ENCODE data around the gene FH. TPM values are rescaled to one million over a fixed set of nuclear protein-coding genes. Genes with fewer than 3 reads are reported as not detected.

FH gene
- 57.0 and 77.5 TPM in 2 replicates for polyA plus RNA-seq (2011; rRNA removed)
- 28.1 and 30.6 TPM in 2 replicates for polyA minus RNA-seq (2011; rRNA and poly(A)+ RNA removed)

DNA sequence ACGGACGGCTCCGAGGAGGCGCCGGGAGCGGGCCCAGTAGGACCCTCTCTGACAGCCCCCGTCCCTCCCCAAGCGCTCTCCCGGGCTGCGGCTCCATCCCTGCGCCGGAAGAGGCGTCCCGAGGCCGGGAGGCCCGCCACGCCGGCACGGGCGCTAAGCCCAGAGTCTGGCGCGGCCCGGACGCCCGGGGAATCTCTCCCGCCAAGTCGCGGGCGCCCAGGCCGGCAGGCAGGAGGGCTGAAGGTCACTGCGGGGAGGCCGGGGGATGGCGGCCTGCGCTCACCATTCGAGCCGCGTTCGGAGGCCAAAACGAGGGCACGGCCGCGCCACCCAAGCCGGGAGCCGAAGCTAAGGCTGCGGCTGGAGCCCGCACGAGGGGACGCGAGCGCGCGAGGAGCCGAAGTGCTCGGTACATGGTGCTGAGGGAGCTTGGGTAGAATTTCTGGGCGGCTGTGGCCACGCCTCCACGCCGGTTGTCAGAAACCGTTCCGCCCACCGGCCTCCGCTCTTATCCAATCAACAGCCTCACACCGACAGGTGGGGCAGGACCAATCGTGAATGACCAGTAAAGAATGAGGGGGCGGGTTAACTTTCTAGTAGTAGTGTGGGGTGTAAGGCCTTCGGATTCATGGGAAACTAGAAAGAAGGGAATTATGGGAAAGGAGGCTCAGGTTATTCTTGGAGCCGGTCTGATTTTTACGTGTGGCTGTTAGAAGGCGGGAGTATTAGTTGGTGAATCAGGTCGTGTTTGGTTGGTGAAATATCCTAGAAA is at the start of gene FH:
TSS of gene FH (minus strand) at position 448 of the 772 bp plus-strand sequence. CDS start at position 415, 33 bp downstream.
- TF ChIP-seq, protein P1, sequence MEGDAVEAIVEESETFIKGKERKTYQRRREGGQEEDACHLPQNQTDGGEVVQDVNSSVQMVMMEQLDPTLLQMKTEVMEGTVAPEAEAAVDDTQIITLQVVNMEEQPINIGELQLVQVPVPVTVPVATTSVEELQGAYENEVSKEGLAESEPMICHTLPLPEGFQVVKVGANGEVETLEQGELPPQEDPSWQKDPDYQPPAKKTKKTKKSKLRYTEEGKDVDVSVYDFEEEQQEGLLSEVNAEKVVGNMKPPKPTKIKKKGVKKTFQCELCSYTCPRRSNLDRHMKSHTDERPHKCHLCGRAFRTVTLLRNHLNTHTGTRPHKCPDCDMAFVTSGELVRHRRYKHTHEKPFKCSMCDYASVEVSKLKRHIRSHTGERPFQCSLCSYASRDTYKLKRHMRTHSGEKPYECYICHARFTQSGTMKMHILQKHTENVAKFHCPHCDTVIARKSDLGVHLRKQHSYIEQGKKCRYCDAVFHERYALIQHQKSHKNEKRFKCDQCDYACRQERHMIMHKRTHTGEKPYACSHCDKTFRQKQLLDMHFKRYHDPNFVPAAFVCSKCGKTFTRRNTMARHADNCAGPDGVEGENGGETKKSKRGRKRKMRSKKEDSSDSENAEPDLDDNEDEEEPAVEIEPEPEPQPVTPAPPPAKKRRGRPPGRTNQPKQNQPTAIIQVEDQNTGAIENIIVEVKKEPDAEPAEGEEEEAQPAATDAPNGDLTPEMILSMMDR (IDR thresholded peaks at IDR 0.05; ENCODE audit: insufficient read depth, low read depth, low read length), result no peak
- Histone ChIP-seq H3K27me3 (ENCODE audit: control insufficient read depth, insufficient read depth, low read length) (peaks cover 6% of the 10 kb centered on the region), H3K4me3 (ENCODE audit: low read depth, low read length) (peak within 1 kb of the TSS; percentile 92), H3K36me3 (ENCODE audit: control insufficient read depth, insufficient read depth, low read length) (no peaks in the 10 kb centered on the region)
- CTCF ChIA-PET, result no interaction called here
- peak; percentile 94 for DNase-seq (ENCODE audit: low read depth)
- POLR2A ChIA-PET, result no interaction called here

DNA sequence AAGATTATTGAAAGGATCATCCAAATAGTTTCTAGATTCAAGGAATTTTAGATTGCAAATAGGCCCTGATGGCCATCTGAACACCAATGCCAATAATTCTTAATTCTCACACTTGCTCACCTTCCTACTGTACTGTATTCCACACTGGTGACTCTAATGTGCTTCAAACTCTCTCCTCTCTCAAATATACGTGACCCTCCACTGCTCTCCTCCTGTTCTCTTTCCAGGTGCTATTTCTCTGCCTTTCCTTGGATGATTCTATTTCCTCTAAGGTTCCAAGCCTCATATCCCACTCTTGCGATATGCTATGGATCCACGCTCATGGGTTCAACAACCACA is 41.3 kb upstream of the FH start:
- TF ChIP-seq, protein P1 (IDR thresholded peaks at IDR 0.05; ENCODE audit: insufficient read depth, low read depth, low read length), result no peak
- DNase-seq (ENCODE audit: low read depth), result no peak

DNA sequence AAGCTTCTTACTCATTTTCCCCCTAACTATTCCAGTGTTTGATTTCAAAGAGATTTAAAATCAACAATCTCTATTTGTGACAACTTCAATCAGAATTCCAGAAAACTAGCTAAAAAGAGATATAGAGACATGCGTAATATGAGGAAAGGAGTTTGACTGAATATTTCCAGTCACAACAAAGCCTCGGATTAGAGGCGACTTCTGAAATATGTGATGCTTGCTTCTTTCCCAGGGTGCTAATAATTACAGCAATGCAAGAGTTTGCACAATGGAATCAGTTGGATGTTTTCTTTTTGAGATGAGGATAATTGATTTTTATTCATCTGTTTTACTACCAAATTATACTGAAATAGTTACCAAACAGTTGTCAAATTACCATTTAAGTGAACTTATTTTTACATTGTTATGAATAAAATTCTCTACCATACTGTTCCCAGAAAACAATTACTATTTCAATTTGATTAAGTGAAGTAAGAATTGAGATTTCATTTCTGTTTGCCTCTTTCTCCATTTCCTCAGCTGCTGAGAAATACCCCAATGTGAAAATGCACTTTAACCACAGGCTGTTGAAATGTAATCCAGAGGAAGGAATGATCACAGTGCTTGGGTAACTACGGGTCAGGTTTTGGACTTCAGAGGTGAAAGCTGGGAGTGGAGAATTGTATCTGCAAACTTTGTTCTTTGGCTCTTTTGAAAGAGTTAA is 40.7 kb upstream of the FH start:
- TF ChIP-seq, protein P1 (IDR thresholded peaks at IDR 0.05; ENCODE audit: insufficient read depth, low read depth, low read length), result no peak
- no peak for DNase-seq (ENCODE audit: low read depth)
- CTCF ChIA-PET, result no interaction called here
- POLR2A ChIA-PET, result no interaction called here
- no peak overlapping the region for H3K4me3 ChIP-seq (ENCODE audit: low read depth, low read length)
- no peaks in the 10 kb centered on the region; the same call in 1 of the 2 replicates for H3K27me3 ChIP-seq (ENCODE audit: control insufficient read depth, insufficient read depth, low read length)
- H3K36me3 ChIP-seq (ENCODE audit: control insufficient read depth, insufficient read depth, low read length), result no peaks in the 10 kb centered on the region

More for the DNA sequence above, 41.3 kb upstream of the FH start:
- Histone ChIP-seq H3K4me3 (ENCODE audit: low read depth, low read length) (no peak overlapping the region), H3K27me3 (ENCODE audit: control insufficient read depth, insufficient read depth, low read length) (no peaks in the 10 kb centered on the region; the same call in 1 of the 2 replicates), H3K36me3 (ENCODE audit: control insufficient read depth, insufficient read depth, low read length) (no peaks in the 10 kb centered on the region)
- ChIA-PET CTCF (no interaction called here), POLR2A (no interaction called here)

DNA sequence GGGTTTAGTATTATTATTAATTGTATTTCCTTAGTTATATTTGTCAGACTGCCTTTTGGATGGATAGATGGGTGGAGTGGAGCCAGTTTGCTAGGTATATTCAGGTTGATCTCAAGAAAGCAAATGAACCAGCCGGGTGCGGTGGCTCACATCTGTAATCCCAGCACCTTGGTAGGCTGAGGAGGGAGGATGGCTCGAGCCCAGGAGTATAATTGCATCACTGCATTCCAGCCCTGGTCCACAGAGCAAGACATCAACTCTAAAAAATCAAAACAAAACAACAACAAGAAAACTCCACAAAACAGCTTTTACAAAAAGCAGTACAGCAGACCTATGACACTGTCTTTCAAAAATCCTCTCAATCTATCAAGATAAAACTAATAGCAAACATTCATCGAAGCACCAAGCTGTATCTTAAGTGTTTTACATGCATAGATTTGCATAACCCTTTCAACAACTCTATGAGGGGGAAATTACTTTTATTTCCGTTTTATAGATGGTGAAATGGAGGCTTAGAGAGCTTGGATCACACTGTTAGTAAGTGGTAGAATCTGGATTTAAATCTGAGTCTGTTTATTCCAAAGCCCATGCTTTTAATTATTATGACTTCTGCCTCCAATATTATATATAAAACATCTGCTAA is 38.1 kb upstream of the FH start:
- CTCF ChIA-PET, result no interaction called here
- POLR2A ChIA-PET, result no interaction called here
- DNase-seq (ENCODE audit: low read depth), result no peak
- no peak overlapping the region for H3K4me3 ChIP-seq (ENCODE audit: low read depth, low read length)
- no peaks in the 10 kb centered on the region; the same call in 1 of the 2 replicates for H3K27me3 ChIP-seq (ENCODE audit: control insufficient read depth, insufficient read depth, low read length)
- TF ChIP-seq, protein P1 (IDR thresholded peaks at IDR 0.05; ENCODE audit: insufficient read depth, low read depth, low read length), result no peak
- no peaks in the 10 kb centered on the region for H3K36me3 ChIP-seq (ENCODE audit: control insufficient read depth, insufficient read depth, low read length)

DNA sequence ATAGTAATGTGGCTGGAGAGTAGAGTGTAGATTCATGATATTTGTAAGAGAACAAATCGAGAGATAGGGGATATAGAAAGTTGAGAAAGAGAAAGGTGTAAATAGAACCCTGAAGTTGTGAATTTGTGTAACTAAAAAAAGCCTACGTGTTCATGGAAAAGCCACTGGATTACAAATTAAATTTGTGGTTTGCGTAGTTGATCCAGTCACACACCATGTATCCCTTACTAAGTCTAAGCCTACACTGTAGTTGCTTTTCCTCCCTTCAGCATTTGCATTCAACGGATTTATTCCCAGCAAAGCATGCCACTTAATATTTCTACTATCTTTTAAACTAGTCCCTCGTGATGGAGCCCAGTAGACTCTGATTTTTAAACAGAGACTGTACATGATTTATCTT is 37.5 kb upstream of the FH start:
- POLR2A ChIA-PET, result no interaction called here
- DNase-seq (ENCODE audit: low read depth), result no peak
- Histone ChIP-seq H3K27me3 (ENCODE audit: control insufficient read depth, insufficient read depth, low read length) (no peaks in the 10 kb centered on the region; the same call in 1 of the 2 replicates), H3K36me3 (ENCODE audit: control insufficient read depth, insufficient read depth, low read length) (no peaks in the 10 kb centered on the region), H3K4me3 (ENCODE audit: low read depth, low read length) (no peak overlapping the region)
- TF ChIP-seq, protein P1 (IDR thresholded peaks at IDR 0.05; ENCODE audit: insufficient read depth, low read depth, low read length), result no peak
- CTCF ChIA-PET, result interaction anchor here (0.6 kb wide), 1 partner anchor 13 kb away, joined by 3 read pairs; no protein-coding TSS in a partner anchor

Measured in BJ (cell line).